Smooth muscle cell (in vitro differentiated cells): Measurements from ENCODE around the gene HOXA3. TPM values are rescaled to one million over a fixed set of nuclear protein-coding genes. Genes with fewer than 3 reads are reported as not detected.

ENCODE experiments used
- DNase-seq: peaks from one replicate; lab custom pipeline; 2025; ENCODE audit not compliant: unreplicated experiment; lab: John Stamatoyannopoulos, UW
- H2AFZ ChIP-seq: fragments of 200-600 bp; sonication (generic); 2 replicates; pipeline ENCODE4 v1.6.0; 2016; ENCODE audit warnings: antibody characterized with exemption, low read depth, mild to moderate bottlenecking
- H3F3A ChIP-seq: fragments of 200-600 bp; sonication (generic); 2 replicates; pipeline ENCODE4 v1.6.0; 2017; ENCODE audit warnings: antibody characterized with exemption, low read depth
- H3K27ac ChIP-seq: fragments of 200-600 bp; sonication (generic); 2 replicates; pipeline ENCODE4 v1.5.1; 2016; ENCODE audit warnings: low read depth, mild to moderate bottlenecking
- H3K27me3 ChIP-seq: fragments of 200-600 bp; sonication (generic); 2 replicates; pipeline ENCODE4 v1.6.1; 2016; ENCODE audit warnings: low read depth, mild to moderate bottlenecking
- H3K36me3 ChIP-seq: fragments of 200-600 bp; sonication (generic); 2 replicates; pipeline ENCODE4 v1.5.1; 2016; ENCODE audit warnings: low read depth
- H3K4me1 ChIP-seq: fragments of 200-600 bp; sonication (generic); 2 replicates; pipeline ENCODE4 v1.5.1; 2016; ENCODE audit warnings: low read depth
- H3K4me2 ChIP-seq: fragments of 200-600 bp; sonication (generic); 2 replicates; pipeline ENCODE4 v1.6.0; 2016; ENCODE audit warnings: mild to moderate bottlenecking
- H3K4me3 ChIP-seq: fragments of 200-600 bp; sonication (generic); 2 replicates; pipeline ENCODE4 v1.5.1; 2016; ENCODE audit warnings: mild to moderate bottlenecking
- H3K79me2 ChIP-seq: fragments of 200-600 bp; sonication (generic); 2 replicates; pipeline ENCODE4 v1.6.0; 2016; ENCODE audit warnings: low read depth, mild to moderate bottlenecking
- H3K9ac ChIP-seq: fragments of 200-600 bp; sonication (generic); 2 replicates; pipeline ENCODE4 v1.6.0; 2016; ENCODE audit warnings: low read depth
- H3K9me3 ChIP-seq: fragments of 200-600 bp; sonication (generic); replicated peaks from 2 replicates; pipeline ENCODE4 v1.5.1; 2016; ENCODE audit warnings: low read depth
- H4K20me1 ChIP-seq: fragments of 200-600 bp; sonication (generic); 2 replicates; pipeline ENCODE4 v1.6.0; 2016; ENCODE audit warnings: low read depth
- WGBS: methylation state at CpG from one replicate; pipeline ENCODE4 v1.1.7; 2016; ENCODE audit warnings: low lambda C conversion rate; 5-methylcytosine and 5-hydroxymethylcytosine counted together
- polyA plus RNA-seq: library from polyadenylated mRNA; unstranded; fragments of >200 nt; fragmentation: Nextera tagmentation; extraction: Ambion mirVana; gene quantifications from 2 replicates; pipeline ENCODE4 v1.2.1, GENCODE V29; 2016
- total RNA-seq: library from RNA; depleted of rRNA; stranded (reverse); fragments of >200 nt; gene quantifications from 2 replicates; pipeline ENCODE4 v1.2.3, GENCODE V29; 2014
- TF ChIP-seq, protein P1 (sequence below): fragments of 200-600 bp; sonication (generic); IDR thresholded peaks from 2 replicates; pipeline ENCODE4 v1.5.1; 2017; ENCODE audit warnings: borderline replicate concordance, mild to moderate bottlenecking, antibody characterized with exemption; ENCODE audit not compliant: insufficient read depth, poor library complexity, severe bottlenecking

HOXA3 gene
- total and polyA plus RNA-seq, 2 experiments from 2014 or later, result 0.13 to 0.31 TPM

DNA sequence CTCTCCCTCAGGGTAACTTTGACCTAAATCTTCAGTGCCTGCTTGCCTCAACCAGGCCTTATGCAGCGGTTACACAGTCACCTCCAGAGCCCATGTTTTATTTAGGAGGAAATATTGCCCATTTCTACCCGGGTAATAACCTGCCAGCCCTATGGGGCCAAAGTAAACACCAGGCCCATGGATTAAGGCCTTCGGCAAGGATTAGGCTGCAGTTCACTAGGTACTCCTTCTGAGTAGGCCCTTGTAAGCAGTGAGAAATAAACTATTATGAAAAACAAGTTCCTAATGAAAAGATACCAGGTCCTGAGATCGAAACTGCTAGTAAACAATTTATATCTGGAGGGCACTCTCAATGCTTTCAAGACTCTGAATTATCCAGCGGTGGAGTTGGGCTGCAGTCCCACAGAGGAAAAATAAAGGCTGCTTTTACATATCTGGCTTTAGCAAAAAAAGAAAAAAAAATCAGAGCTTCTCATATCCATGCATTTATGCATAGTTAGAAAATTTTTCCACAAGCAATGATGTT lies 25.5 kb upstream of the HOXA3 start:
- Histone ChIP-seq H3F3A (no peaks in the 10 kb centered on the region), H3K27ac (peak overlapping the region; percentile 95), H3K9me3 (no peaks in the 10 kb centered on the region), H3K4me3 (peak overlapping the region; percentile 67), H3K36me3 (no peaks in the 10 kb centered on the region), H3K9ac (peak overlapping the region; percentile 75), H3K4me1 (peaks cover 4% of the 10 kb centered on the region), H3K27me3 (no peaks in the 10 kb centered on the region), H2AFZ (no peak overlapping the region), H3K4me2 (peak overlapping the region; percentile 89), H3K79me2 (peaks cover 80% of the 10 kb centered on the region), H4K20me1 (peaks cover 18% of the 10 kb centered on the region)
- TF ChIP-seq, protein P1, sequence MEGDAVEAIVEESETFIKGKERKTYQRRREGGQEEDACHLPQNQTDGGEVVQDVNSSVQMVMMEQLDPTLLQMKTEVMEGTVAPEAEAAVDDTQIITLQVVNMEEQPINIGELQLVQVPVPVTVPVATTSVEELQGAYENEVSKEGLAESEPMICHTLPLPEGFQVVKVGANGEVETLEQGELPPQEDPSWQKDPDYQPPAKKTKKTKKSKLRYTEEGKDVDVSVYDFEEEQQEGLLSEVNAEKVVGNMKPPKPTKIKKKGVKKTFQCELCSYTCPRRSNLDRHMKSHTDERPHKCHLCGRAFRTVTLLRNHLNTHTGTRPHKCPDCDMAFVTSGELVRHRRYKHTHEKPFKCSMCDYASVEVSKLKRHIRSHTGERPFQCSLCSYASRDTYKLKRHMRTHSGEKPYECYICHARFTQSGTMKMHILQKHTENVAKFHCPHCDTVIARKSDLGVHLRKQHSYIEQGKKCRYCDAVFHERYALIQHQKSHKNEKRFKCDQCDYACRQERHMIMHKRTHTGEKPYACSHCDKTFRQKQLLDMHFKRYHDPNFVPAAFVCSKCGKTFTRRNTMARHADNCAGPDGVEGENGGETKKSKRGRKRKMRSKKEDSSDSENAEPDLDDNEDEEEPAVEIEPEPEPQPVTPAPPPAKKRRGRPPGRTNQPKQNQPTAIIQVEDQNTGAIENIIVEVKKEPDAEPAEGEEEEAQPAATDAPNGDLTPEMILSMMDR, result no peak
- DNase-seq, result no peak
- WGBS, result 27% methylated on average over 5 of the region's 5 CpGs

DNA sequence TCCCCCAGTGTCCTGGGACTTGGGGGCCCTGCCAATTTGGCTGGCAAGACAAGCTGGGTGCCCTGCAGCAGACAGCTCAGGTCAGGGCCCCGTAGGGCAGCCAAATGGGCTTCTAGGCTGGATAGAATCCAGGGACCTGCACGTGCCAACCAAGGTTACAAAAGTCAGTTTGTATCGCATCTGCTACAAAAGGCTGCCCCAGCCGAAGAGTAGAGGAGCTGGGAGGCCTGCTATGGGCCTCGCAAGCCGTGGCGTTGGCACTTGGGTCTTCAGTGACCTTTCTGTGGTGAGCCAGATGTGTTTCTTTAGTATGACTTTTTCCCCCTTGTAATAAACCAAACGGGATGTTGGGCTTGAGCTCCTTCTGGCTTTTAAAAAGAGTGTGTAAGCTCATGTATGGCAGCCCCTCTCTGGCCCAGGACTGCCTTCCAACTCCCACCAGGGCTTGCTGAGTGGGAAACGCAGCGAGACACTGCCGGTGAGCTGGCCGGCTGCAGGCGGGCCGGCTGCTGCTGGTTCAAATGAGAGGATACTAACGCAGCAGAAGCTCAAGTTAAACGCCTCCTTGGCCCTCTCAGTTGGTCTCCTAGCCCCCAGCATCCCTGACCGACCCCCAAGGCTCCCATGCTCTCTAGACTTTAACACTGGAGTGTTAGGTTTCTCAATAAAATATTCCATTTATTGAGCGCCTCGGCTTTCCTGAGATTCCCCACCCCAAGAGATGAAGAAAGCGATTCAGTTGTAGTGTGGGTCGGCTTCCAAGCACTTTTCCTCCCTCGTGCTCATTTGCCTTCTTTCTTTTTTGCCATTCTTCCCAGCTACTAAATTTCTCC lies 24.8 kb upstream of the HOXA3 start:
- Histone ChIP-seq H3K79me2 (peaks cover 80% of the 10 kb centered on the region), H3K27me3 (peaks cover 6% of the 10 kb centered on the region), H3F3A (no peaks in the 10 kb centered on the region), H4K20me1 (peaks cover 24% of the 10 kb centered on the region), H3K4me3 (peak overlapping the region; percentile 67), H3K9me3 (no peaks in the 10 kb centered on the region), H3K4me2 (peak overlapping the region; percentile 89), H3K27ac (peak overlapping the region; percentile 95), H3K4me1 (no peaks in the 10 kb centered on the region), H2AFZ (no peak overlapping the region), H3K9ac (peak overlapping the region; percentile 75), H3K36me3 (no peaks in the 10 kb centered on the region)
- TF ChIP-seq, protein P1, result no peak
- DNase-seq, result no peak
- 23% methylated on average over 22 of the region's 22 CpGs for WGBS

DNA sequence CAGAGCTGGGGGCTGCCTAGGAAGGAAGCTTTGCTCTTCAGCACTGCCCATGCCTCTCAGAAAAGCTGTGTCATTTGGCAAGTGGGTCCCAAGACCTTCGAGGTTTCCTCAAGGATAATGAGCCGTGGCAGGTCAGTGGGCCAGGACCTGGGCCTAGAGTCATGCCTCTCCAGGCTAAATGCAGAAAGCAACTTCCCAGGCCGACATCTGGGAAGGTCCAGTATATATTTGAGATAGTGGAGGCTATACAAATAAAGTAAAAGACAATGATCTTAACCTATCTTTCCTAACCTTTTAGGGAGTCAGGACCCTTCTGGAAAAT lies 24.1 kb upstream of the HOXA3 start:
- DNase-seq, result no peak
- Histone ChIP-seq H3K9ac (peak overlapping the region; percentile 45), H3K4me1 (no peaks in the 10 kb centered on the region), H4K20me1 (peaks cover 31% of the 10 kb centered on the region), H3K4me2 (peak overlapping the region; percentile 89), H2AFZ (no peak overlapping the region), H3K27me3 (peaks cover 11% of the 10 kb centered on the region), H3K4me3 (peak overlapping the region; percentile 67), H3K27ac (peak overlapping the region; percentile 95), H3K79me2 (peaks cover 80% of the 10 kb centered on the region), H3K36me3 (no peaks in the 10 kb centered on the region), H3F3A (no peaks in the 10 kb centered on the region), H3K9me3 (no peaks in the 10 kb centered on the region)
- WGBS, result 60% methylated on average over 3 of the region's 3 CpGs
- TF ChIP-seq, protein P1, result no peak
